Adipocyte (in vitro differentiated cells): ENCODE results near the gene CHST13.
A peak's percentile ranks its signal among the peaks of the same experiment; 100 is the strongest.

ENCODE experiments used
- DNase-seq: peaks from one replicate; pipeline ENCODE4 v3.0.0-alpha.2; 2015; ENCODE audit warnings: low read depth
- H3K27me3 ChIP-seq: replicated peaks from 2 replicates; pipeline ENCODE4 v1.7.0; 2013; ENCODE audit warnings: mild to moderate bottlenecking, low read length, moderate library complexity; ENCODE audit not compliant: control insufficient read depth, insufficient read depth
- H3K36me3 ChIP-seq: 2 replicates; pipeline ENCODE4 v1.7.0; 2013; ENCODE audit warnings: low read length, mild to moderate bottlenecking, moderate library complexity; ENCODE audit not compliant: control insufficient read depth, insufficient read depth, severe bottlenecking
- H3K4me1 ChIP-seq: 2 replicates; pipeline ENCODE4 v1.7.0; 2013; ENCODE audit warnings: mild to moderate bottlenecking, low read length, moderate library complexity; ENCODE audit not compliant: control insufficient read depth, insufficient read depth
- H3K4me3 ChIP-seq: 2 replicates; pipeline ENCODE4 v1.7.0; 2013; ENCODE audit warnings: mild to moderate bottlenecking, low read length, moderate library complexity
- H3K9ac ChIP-seq: 2 replicates; pipeline ENCODE4 v1.7.0; 2013; ENCODE audit warnings: mild to moderate bottlenecking, low read length, moderate library complexity
- H3K9me3 ChIP-seq: 2 replicates; pipeline ENCODE4 v1.7.0; 2013; ENCODE audit warnings: mild to moderate bottlenecking, low read length, moderate library complexity; ENCODE audit not compliant: control insufficient read depth

Gene CHST13

DNA sequence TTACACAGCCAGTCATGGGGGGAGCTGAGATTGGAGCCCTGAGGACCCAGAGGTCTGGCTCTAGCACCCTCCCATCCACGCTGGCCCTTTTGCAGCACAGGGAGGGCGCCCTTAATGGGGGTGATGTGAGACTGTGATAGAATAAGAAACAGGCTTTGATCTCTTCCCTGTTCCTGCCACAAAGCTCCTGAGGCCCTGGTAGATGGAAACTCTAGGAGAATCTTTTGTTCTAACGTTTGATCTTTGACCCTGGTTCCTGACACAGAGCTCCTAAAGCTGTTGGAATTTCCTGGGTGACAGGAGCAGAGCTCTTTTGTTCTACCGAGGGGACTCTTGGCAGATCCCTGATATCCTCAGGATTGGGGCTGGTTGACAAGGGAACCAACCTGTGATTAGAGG lies 5.2 kb upstream of the CHST13 start:
- peaks cover 37% of the 10 kb centered on the region for H3K27me3 ChIP-seq
- no peaks in the 10 kb centered on the region for H3K4me1 ChIP-seq
- H3K4me3 ChIP-seq = no peak overlapping the region
- no peak overlapping the region for H3K9ac ChIP-seq
- H3K9me3 ChIP-seq = no peaks in the 10 kb centered on the region
- no peak for DNase-seq
- H3K36me3 ChIP-seq = no peaks in the 10 kb centered on the region

DNA sequence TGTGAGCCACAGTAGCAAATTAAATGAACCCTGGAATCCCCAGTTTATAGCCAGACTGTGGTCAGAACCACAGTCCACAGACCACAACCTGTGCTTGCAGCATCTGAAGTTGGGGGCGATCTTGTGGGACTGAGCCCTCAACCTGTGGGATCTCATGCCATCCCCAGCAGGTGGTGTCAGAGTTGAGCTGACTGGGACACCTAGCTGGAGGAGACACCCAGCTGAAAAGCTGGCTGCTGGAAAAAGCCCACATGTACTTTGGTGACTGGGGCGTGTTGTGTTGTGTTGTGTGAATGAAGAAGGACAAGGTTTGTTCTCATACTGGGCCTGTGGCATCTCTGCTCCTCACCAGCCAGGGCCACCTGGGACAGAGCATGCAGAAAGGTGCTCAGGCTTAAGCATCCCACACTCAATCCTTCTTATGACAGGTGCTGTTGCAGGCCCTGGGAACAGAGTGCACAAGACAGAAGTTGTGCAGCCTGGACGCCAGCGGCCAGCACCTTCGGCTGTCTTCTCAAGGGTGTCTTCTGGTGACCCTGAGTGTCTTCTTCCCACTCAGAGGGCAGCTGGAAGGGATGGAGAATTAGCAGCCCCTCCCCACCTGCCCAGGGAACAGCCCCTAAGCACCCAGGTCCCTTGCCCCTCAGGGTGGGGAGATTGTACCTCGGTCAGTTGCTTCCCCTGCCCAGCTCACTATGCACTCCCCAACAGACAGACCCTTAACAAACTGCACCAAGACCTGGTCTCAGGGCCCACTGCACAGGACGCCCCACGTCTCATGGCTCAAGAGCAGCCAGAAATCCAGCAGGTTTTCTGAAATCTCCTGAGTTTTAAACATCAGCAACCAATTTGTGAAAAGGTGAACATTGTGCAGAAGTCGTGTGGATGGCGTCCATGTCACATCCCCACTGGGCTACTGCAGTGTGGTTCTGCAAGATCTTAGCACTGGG lies 4.2 kb upstream of the CHST13 start:
- Histone ChIP-seq H3K36me3 (no peaks in the 10 kb centered on the region), H3K9me3 (no peaks in the 10 kb centered on the region), H3K27me3 (peaks cover 38% of the 10 kb centered on the region), H3K4me3 (no peak overlapping the region), H3K4me1 (no peaks in the 10 kb centered on the region), H3K9ac (no peak overlapping the region)
- DNase-seq = no peak

DNA sequence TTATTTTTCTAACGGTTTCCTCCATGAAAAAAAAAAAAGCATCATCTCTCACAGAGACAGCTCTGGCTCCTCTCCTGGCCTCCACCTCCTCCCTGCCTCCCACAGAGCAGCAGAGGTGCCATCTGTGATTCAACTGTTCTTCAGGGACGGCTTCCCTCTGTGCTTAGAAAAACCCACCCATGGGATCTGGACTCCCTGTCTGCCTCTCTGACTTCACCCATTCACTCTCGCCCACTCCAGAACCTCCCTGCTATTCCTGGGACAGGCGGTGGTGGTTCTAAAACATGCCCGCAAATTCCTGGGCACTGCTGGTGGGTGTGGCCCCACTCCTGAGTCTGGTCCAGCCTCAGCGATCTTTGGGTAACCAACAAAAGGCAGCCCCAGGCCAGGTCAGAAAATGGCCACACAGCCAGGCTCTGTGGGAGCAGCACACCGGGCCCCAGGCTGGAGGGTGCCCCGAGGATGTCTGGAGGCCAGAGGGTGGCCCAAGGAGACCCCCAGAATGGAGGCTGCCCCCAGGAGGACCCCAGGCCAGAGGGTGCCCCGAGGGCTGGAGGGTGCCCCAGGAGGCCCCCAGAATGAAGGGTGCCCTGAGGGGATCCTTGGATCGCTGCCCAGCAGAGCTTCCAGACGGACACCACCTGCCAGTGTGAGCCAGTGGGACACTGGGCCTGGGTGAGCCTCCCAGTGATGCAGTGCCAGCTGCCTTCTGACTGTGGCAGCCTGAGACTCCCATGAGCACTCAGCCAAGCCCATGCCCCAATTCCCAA lies 2.6 kb upstream of the CHST13 start:
- H3K36me3 ChIP-seq = no peaks in the 10 kb centered on the region
- H3K4me1 ChIP-seq = no peaks in the 10 kb centered on the region
- H3K9ac ChIP-seq = no peak overlapping the region
- peaks cover 47% of the 10 kb centered on the region for H3K27me3 ChIP-seq
- H3K4me3 ChIP-seq = no peak overlapping the region
- DNase-seq = no peak
- no peaks in the 10 kb centered on the region for H3K9me3 ChIP-seq

DNA sequence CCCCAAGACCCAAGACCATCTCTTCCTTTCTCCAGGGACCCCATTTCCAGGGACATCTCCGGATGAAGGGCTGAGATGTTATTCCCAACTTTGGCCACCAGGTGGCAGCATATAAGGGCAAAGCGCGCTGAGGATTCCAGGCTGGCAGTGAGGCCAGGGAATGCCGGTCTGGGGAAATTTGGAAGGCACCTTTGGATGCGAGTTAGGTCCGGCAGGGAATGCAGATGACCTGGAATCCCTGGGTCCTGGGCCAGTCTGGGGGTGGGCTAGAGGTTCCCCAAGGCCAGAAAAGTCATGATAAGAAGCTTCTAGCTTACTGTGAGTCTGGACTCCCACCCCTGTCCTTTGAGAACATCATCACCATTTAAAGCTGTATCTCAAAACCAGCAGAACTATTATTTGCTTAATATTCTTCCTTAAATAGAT lies 1.6 kb upstream of the CHST13 start:
- peak; percentile 88 for DNase-seq

DNA sequence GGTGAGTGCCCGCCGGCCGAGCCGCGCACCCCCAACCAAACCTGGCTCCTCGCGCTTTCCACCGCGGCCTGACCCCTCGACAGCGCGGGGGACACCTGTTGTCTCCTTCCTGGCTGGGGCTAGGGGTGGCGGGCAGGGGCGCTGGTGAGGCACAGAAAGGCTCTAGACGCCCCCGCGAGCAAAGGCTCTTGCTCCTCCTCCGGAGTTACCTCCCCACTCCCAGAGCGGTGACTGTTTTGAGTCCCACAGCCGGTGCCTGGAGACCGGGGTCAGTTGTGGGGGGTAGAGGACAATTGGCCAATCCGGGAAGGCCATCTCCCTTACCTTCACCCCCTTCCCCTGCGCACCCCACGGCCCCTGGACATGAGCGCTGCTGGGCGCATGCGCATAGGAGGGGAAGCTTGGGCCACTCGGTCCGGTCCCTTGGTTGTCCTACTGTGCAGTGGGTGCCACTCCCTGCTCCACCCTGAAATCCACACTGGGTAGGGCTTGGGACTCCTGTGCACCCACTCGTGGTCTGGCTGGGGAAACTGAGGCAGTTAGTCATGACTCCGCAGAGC lies 554 bp downstream of the CHST13 start:
- H3K4me1 ChIP-seq = peaks cover 3% of the 10 kb centered on the region
- H3K36me3 ChIP-seq = no peaks in the 10 kb centered on the region
- DNase-seq = no peak
- peak overlapping the region; percentile 62 for H3K4me3 ChIP-seq
- H3K27me3 ChIP-seq = peaks cover 33% of the 10 kb centered on the region
- H3K9ac ChIP-seq = no peak overlapping the region
- H3K9me3 ChIP-seq = no peaks in the 10 kb centered on the region

More for the DNA sequence above, 1.6 kb upstream of the CHST13 start:
- no peaks in the 10 kb centered on the region for H3K4me1 ChIP-seq
- H3K9ac ChIP-seq = no peak overlapping the region
- H3K27me3 ChIP-seq = peaks cover 46% of the 10 kb centered on the region
- no peak overlapping the region for H3K4me3 ChIP-seq
- no peaks in the 10 kb centered on the region for H3K36me3 ChIP-seq
- H3K9me3 ChIP-seq = no peaks in the 10 kb centered on the region

DNA sequence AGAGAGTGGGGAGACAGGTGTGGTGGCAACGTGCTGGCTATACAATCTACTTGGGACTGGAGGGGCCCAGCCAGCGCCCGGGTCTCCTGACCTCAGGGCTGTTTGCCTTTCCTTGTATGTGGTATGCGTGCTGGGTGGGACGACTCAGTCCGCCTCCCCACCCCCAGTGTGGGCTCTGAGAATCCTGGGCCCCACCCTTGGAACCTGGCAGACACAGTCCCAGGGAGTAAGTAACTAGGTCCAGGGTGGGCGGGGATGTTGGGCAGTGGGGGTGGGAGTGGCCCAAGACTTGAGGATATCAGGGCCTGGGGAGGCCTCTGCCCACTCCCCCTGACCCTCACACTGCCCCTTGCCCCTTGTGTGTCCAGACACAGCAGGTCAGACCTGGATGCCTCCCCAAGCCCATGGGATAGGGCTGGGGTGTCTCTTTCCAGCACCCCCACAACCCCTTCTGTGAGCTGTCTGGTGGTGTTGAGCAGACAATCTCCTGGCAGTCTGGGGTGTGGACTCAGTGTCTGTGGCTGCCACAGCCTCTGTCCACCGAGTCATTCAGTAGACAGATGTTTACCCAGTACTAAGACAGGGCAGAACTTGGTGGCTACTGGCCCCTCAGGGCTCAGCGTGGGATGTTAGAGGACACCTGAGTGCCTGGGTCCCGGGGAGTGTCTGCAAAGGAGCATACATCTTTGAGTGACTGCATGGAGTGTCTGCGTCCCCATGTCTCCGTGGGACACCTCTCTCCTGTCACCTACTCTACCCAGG lies 1.3 kb downstream of the CHST13 start:
- peaks cover 3% of the 10 kb centered on the region for H3K4me1 ChIP-seq
- H3K36me3 ChIP-seq = no peaks in the 10 kb centered on the region
- H3K9ac ChIP-seq = no peak overlapping the region
- H3K27me3 ChIP-seq = peaks cover 27% of the 10 kb centered on the region
- H3K4me3 ChIP-seq = no peak overlapping the region
- DNase-seq = no peak
- H3K9me3 ChIP-seq = no peaks in the 10 kb centered on the region

DNA sequence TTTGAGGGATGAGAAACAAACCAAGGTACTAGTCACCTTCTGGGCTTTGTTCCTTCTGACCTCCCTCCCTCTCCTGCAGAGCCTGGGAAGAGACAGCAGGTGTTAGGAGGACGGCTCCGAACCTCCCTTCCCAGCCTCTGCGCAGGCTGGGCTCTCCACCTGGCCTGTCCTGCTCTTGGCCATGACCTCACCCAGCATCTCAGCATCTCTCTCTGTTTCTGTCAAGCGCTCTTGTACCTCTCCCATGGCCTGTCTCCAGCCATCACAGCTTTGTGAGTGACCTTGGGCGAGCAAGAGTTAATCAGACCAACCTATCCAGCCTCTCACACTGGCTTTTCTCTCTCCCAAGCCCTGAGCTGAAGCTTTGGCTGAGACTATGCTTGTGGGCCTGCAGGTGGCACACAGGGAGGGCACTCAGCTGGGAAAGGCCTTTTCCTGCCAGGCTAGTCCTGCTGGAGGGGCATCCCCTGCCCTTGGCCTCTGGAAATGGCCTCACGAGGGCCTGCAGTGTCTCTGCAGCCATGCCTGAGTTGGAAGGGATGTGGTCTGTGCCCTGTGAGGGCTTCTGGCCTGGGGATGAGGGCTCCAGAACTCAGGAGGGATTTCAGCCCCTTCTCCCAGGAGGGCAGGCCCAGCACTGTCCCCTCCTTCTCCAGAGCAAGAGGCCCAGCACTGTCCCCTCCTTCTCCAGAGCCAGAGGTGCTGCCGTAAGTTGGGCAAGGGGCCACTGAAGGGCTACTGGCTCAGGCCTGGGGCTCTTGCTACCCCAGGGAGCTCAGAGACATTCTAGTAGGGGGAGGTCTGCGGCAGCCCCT lies 2.1 kb downstream of the CHST13 start:
- H3K9me3 ChIP-seq = no peaks in the 10 kb centered on the region

DNA sequence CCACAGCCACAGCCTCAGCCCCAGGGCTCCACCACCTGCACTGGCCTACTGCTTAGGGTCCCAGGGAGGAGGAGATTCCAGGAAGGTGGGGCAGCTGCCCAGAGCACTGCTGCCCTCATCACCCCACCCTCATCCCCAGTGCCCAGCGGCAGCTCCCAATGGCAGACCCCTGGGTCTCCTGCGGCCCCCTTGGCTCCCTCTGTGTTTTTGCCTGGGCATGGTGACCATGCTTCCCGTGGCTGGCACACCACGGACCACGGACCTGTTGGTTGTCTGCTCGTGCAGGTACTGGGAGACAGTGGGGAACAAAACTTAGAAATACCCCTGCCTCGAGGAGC lies 2.7 kb downstream of the CHST13 start:
- no peak for DNase-seq
- Histone ChIP-seq H3K4me1 (peaks cover 3% of the 10 kb centered on the region), H3K4me3 (no peak overlapping the region), H3K36me3 (no peaks in the 10 kb centered on the region), H3K9ac (no peak overlapping the region), H3K9me3 (no peaks in the 10 kb centered on the region), H3K27me3 (peaks cover 32% of the 10 kb centered on the region)

More for the DNA sequence above, 2.1 kb downstream of the CHST13 start:
- H3K4me1 ChIP-seq = peaks cover 3% of the 10 kb centered on the region
- no peak overlapping the region for H3K9ac ChIP-seq
- H3K4me3 ChIP-seq = no peak overlapping the region
- no peak for DNase-seq
- H3K27me3 ChIP-seq = peaks cover 27% of the 10 kb centered on the region
- H3K36me3 ChIP-seq = no peaks in the 10 kb centered on the region

DNA sequence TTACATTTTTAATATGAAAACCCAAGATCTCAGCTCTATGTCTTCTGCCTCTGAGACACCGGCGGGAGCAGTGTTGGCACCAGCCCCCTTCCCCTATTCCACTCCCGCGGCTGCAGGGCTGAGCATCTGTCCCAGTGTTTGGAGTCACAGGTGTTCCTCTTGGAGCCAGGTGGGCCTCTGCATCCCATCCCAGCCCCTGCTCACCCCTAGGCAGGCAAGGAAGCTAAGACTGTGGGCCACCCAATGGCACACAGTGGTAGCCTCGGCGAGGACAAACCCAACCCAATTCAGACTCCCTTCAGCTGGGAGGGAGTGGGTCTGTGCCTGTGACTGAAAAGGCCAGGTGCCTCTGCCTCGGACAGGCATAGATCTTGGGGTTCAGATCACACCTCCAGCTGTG lies 3.1 kb downstream of the CHST13 start:
- Histone ChIP-seq H3K9ac (no peak overlapping the region), H3K27me3 (peaks cover 36% of the 10 kb centered on the region), H3K4me1 (peaks cover 3% of the 10 kb centered on the region), H3K9me3 (no peaks in the 10 kb centered on the region), H3K4me3 (no peak overlapping the region), H3K36me3 (no peaks in the 10 kb centered on the region)
- DNase-seq = no peak

DNA sequence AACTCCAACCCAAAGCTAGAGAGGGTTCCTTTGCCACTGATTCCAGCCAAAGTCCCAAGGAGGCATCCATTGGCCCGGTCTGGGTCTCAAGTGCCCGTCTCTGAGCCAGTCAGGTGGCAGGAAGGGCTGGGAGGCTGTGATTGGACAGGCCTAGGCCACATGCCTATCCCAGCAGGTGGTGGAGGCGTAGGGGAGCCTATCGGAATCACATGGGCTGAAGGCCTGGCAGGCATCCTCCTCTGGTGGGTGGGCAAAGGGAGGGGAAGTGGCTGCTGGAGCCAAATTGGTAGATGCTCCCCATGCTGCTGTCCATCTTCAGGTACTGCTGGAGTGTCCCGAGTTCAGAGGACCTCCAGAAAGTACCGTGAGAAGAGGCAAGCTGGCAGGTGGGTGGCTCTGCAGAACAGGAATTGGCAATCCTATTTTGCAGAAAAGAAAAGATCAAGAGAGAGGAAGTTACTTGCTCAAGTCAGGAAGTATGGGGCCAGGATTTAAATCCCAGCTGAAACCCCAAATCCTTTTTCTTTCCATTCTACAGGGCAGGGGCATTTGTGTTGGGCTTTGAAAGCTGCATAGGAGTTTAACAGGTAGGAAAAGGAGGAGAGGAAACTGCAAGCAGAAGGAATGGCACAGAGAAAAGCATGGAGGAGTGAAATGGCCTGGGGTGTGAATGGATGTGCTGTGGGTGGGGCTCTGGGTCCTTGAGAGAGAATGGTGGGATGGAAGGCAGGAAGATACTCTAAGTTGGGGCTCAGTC lies 3.7 kb downstream of the CHST13 start:
- Histone ChIP-seq H3K9ac (no peak overlapping the region), H3K36me3 (no peaks in the 10 kb centered on the region), H3K4me3 (no peak overlapping the region), H3K9me3 (no peaks in the 10 kb centered on the region), H3K4me1 (peaks cover 3% of the 10 kb centered on the region), H3K27me3 (peaks cover 42% of the 10 kb centered on the region)
- no peak for DNase-seq
